ENCODE results near the gene RAPGEF3. TPM values are rescaled to one million over a fixed set of nuclear protein-coding genes. Genes with fewer than 3 reads are reported as not detected.

RAPGEF3 gene
- total and polyA plus RNA-seq, 9 of the 15 experiments (the other 6 are each of a cell fraction or from before 2014, with no cell fraction given), result 0.03 to 0.78 (median 0.37) TPM; not detected in 1

- Histone ChIP-seq H3K79me2 (ENCODE audit: control insufficient read depth, insufficient read depth, low read length) (peaks cover 99% of the 10 kb centered on the region), H4K20me1 (replicated peaks; ENCODE audit: control insufficient read depth, insufficient read depth, low read length) (peaks cover 15% of the 10 kb centered on the region; the same call in 1 of the 2 replicates), H3K36me3 (ENCODE audit: control insufficient read depth, insufficient read depth, low read length) (peaks cover 76% of the 10 kb centered on the region; the same call in 2 of the 3 replicates), H3K4me3 (no peak overlapping the region), H3K9me1 (ENCODE audit: control insufficient read depth, insufficient read depth, low read length) (peaks cover 11% of the 10 kb centered on the region), H3K4me2 (ENCODE audit: insufficient read depth, low read length) (no peak overlapping the region), H2AFZ (ENCODE audit: low read depth, low read length) (no peak overlapping the region), H3K27ac (ENCODE audit: extremely low read depth, low read depth, low read length) (no peak overlapping the region), H3K4me1 (replicated peaks in 1 of 2; ENCODE audit: control insufficient read depth in 2 of 2, insufficient read depth in 2 of 2, low read length in 2 of 2) (peaks cover 23 to 57% of the 10 kb centered on the region in 2 experiments), H3K9me3 (replicated peaks; ENCODE audit: control insufficient read depth, insufficient read depth, low read depth, low read length) (no peaks in the 10 kb centered on the region), H3K27me3 (ENCODE audit: control insufficient read depth in 2 of 2, insufficient read depth in 2 of 2, low read length in 2 of 2) (no peaks in the 10 kb centered on the region), H3K9ac (ENCODE audit: insufficient read depth in 1 of 2, low read depth in 2 of 2, low read length in 2 of 2) (no peak overlapping the region; a peak in 1 of 4 replicates)
- ChIA-PET POLR2A (interaction anchor here (0.5 to 2.5 kb wide), 4 partner anchors 11 to 383 kb away, joined by 3 to 8 read pairs (median 3); partner anchors contain the start of gene HDAC7), CTCF (ENCODE audit: low intra/inter-chr PET ratio) (no interaction called here)
- ATAC-seq (no peak), FAIRE-seq (no peak), DNase-seq (ENCODE audit: extremely low read depth in 1 of 4, low spot score in 3 of 4) (no peak)
- intact Hi-C loops (cut with micrococcal nuclease) (no loop called here), in situ Hi-C loops (cut with MboI) (no loop called here)
- no TSS peak for BruUV-seq (replicated peaks)
- 76% methylated on average over 8 of the region's 8 CpGs for WGBS (ENCODE audit: insufficient coverage, low coverage, missing lambda C conversion rate)
- no peak for TF ChIP-seq GTF3C2 (IDR thresholded peaks at IDR 0.05; ENCODE audit: borderline replicate concordance, extremely low read depth, insufficient read length)
- no peak for TF ChIP-seq TBL1XR1 (IDR thresholded peaks at IDR 0.05; ENCODE audit: low read length in 2 of 2)
- TF ChIP-seq ZNF274 (IDR thresholded peaks at IDR 0.05; ENCODE audit: borderline replicate concordance, low read depth, low read length), result no peak
- no peak for TF ChIP-seq ZNF133 (CRISPR knock-in tag; IDR thresholded peaks at IDR 0.05)
- no peak for TF ChIP-seq ZNF780A (CRISPR knock-in tag; IDR thresholded peaks at IDR 0.05)
- TF ChIP-seq ZNF444 (CRISPR knock-in tag; IDR thresholded peaks at IDR 0.05), result no peak
- no peak for TF ChIP-seq PREB (CRISPR knock-in tag; IDR thresholded peaks at IDR 0.05)
- no peak for TF ChIP-seq HIVEP1 (CRISPR knock-in tag; IDR thresholded peaks at IDR 0.05)
- no peak for TF ChIP-seq PHB (CRISPR knock-in tag; IDR thresholded peaks at IDR 0.05)
- TF ChIP-seq CLOCK (CRISPR knock-in tag; IDR thresholded peaks at IDR 0.05; ENCODE audit: borderline replicate concordance), result no peak
- TF ChIP-seq ZNF707 (CRISPR knock-in tag; conservative IDR thresholded peaks at IDR 0.05), result no peak
- no peak for TF ChIP-seq ZBTB1 (CRISPR knock-in tag; IDR thresholded peaks at IDR 0.05; ENCODE audit: borderline replicate concordance, low read depth)
- TF ChIP-seq NRF1 (conservative IDR thresholded peaks at IDR 0.05 in 1 of 2, IDR thresholded peaks at IDR 0.05 in 1 of 2), result no peak
- TF ChIP-seq EP300 (IDR thresholded peaks at IDR 0.05; ENCODE audit: low read length), result no peak
- no peak for TF ChIP-seq BRF2 (IDR thresholded peaks at IDR 0.05; ENCODE audit: borderline replicate concordance, insufficient read depth, insufficient read length)
Measured at GRCh38 chr12:47804171-47804570, 45.5 kb upstream of the RAPGEF3 start.
